Inflammatory macrophage (primary cell): ENCODE data around the gene F11.
"Not testable (repeated sequence)": the region's sequence is repeated elsewhere in the genome, so short reads cannot be mapped to it uniquely, and the experiment has no call there.

Source experiments
- DNase-seq, 2 donors: peaks; one replicate each; pipeline ENCODE4 v3.0.0-alpha.2; 2020 to 2022
- total RNA-seq, 18 experiments: gene quantifications; one replicate each; lab custom pipeline; 2026; ENCODE audit warnings: mixed read lengths in 6 of 18, inconsistent platforms in 2 of 18; lab: John Stamatoyannopoulos, UW

The F11 gene
- 0 to 0.26 (median 0.02) reads per million in 18 experiments for total RNA-seq

GRCh38 chr4:186265683-186266652, at the start of gene F11:
Gene F11 (plus strand): TSS chr4:186266189. CDS start chr4:186267137, 948 bp downstream.
- no peak for DNase-seq

- DNase-seq, result no peak
Observed at GRCh38 chr4:186216465-186217024, 49.4 kb upstream of the F11 start.

GRCh38 chr4:186217733-186218293, 48.2 kb upstream of the F11 start:
- no peak for DNase-seq

GRCh38 chr4:186221624-186222023, 44.4 kb upstream of the F11 start:
- no peak for DNase-seq

- no peak for DNase-seq
Observed at GRCh38 chr4:186225848-186226247, 40.1 kb upstream of the F11 start.

- no peak for DNase-seq
Observed at GRCh38 chr4:186226521-186227189, 39.3 kb upstream of the F11 start.

GRCh38 chr4:186227221-186227620, 38.8 kb upstream of the F11 start, which contains the start of gene KLKB1:
Gene KLKB1 (plus strand): TSS chr4:186227507. CDS start chr4:186228196, 689 bp downstream.
- DNase-seq, result no peak

- DNase-seq, result no peak
Observed at GRCh38 chr4:186227744-186228513, 38.1 kb upstream of the F11 start.

GRCh38 chr4:186228514-186228894, 37.5 kb upstream of the F11 start:
- no peak for DNase-seq

- DNase-seq, result no peak
Observed at GRCh38 chr4:186234367-186234766, 31.6 kb upstream of the F11 start.

- DNase-seq, result no peak
Observed at GRCh38 chr4:186236126-186236525, 29.9 kb upstream of the F11 start.

- DNase-seq, result no peak
Observed at GRCh38 chr4:186240452-186240847, 25.5 kb upstream of the F11 start.

- DNase-seq, result no peak
Observed at GRCh38 chr4:186240848-186241491, 25.0 kb upstream of the F11 start.

- DNase-seq, result no peak
Observed at GRCh38 chr4:186241616-186242015, 24.4 kb upstream of the F11 start.

GRCh38 chr4:186242031-186242430, 24.0 kb upstream of the F11 start:
- not testable (repeated sequence) for DNase-seq

- DNase-seq, result no peak
Observed at GRCh38 chr4:186243331-186243730, 22.7 kb upstream of the F11 start.

GRCh38 chr4:186244835-186245234, 21.2 kb upstream of the F11 start:
- no peak for DNase-seq

- DNase-seq, result not testable (repeated sequence)
Observed at GRCh38 chr4:186247062-186247752, 18.8 kb upstream of the F11 start.

- no peak for DNase-seq
Observed at GRCh38 chr4:186248643-186249042, 17.3 kb upstream of the F11 start.

- no peak for DNase-seq
Observed at GRCh38 chr4:186249785-186250754, 15.9 kb upstream of the F11 start.
